Measurements from ENCODE around the gene ZNF597.

ZNF597 gene

DNA sequence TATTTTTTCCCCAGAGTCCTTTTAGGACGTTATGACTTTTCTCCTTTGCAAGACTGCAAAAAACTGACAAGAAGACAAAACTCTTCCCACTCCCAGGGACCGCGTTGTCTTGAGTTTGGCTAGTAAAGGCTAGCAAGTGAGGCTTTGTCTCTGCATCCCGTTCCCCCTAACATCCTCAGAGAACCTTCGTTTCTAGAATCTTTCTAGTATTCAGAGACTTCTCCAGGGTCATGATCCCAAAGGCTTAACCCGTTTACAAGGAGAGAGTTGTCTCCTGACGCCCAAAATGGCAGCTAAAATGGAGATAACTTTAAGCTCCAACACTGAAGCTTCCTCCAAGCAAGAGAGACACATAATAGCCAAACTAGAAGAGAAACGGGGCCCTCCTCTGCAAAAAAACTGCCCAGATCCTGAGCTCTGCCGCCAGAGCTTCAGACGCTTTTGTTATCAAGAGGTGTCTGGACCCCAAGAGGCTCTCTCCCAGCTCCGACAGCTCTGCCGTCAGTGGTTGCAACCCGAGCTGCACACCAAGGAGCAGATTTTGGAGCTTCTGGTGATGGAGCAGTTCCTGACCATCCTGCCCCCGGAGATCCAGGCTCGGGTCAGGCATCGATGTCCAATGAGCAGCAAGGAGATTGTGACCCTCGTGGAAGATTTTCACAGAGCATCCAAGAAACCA is 41.4 kb downstream of the ZNF597 start:
- Histone ChIP-seq H3K9ac (ENCODE audit: insufficient read length) (peak overlapping the region; percentile 79), H3K9me3 (ENCODE audit: low read depth, low read length) (peaks cover 7% of the 10 kb centered on the region), H3K36me3 (ENCODE audit: insufficient read depth, low read length) (peaks cover 62% of the 10 kb centered on the region), H3K4me3 (peak overlapping the region; percentile 96), H3K27ac (no peak overlapping the region; the same call in 1 of the 2 replicates)
- TF ChIP-seq EZH2 (IDR thresholded peaks at IDR 0.05) = no peak
- no peak for TF ChIP-seq POLR2AphosphoS5 (IDR thresholded peaks at IDR 0.05; ENCODE audit: borderline replicate concordance, low read depth, low read length)
- no peak for TF ChIP-seq FOXP2 (optimal IDR thresholded peaks at IDR 0.05; ENCODE audit: control extremely low read depth, extremely low read length, insufficient read depth)
- no peak for DNase-seq (ENCODE audit: low read depth, low spot score)

DNA sequence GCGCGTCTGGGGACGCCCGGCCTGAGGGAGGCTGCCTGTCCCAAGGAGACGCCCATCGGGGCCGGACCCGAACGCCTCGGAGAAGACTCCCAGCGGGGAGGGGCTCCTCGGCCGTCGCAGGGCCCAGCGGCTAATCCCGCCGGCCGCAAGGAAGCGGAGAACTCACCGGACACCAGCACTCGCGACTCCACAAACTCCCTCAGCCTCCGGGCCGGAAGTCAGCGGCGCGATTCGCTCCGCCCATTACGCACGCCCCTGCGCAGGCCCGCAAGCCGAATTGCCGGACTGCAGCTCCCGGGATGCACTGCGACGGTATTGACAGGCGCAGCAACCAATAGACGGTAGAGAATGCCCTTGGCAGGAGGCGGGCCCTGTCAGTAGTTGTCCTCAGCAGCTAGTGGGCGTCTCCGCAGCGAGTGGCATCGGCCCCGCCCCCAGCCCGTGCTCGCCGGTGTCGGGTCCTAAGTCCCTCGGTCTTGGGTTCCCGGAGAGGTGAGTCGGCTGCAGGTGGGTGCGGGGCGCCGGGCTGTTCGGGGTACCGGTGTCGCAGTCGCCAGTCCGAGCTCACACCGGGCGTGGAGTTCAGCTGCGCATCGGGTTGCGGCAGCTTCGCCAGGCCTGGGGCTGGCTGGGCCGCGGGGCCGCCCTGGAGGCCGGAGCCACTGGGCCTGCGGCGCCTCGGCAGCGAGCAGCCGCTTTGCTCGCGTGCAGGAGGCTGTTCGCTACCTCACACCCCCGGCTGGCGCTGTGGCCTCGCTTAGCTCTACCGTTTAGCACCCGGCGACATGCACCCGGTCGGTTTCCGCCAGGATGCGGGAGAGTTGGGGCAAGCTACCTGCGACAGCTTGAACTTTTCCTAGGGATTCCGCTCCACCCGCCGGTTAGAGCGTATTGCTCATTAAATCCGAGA is 42.3 kb downstream of the ZNF597 start, which contains the start of the genes ZNF174 and ZSCAN32:
ZNF174 (plus strand) TSS at position 437 of the 910 bp plus-strand sequence. CDS start 790 bp downstream, outside the sequence.
ZSCAN32 (minus strand) TSS at position 226 of the 910 bp plus-strand sequence. CDS start 3,447 bp downstream, outside the sequence.
- peak within 1 kb of the TSS; percentile 96 for H3K4me3 ChIP-seq
- peak within 1 kb of the TSS; percentile 95 for H3K9ac ChIP-seq (ENCODE audit: insufficient read length)
- H3K36me3 ChIP-seq (ENCODE audit: insufficient read depth, low read length) = peaks cover 62% of the 10 kb centered on the region
- H3K9me3 ChIP-seq (ENCODE audit: low read depth, low read length) = peaks cover 3% of the 10 kb centered on the region
- peak; percentile 96 for DNase-seq (ENCODE audit: low read depth, low spot score)
- H3K27ac ChIP-seq = no peak within 1 kb of the TSS; the same call in 1 of the 2 replicates
- TF ChIP-seq EZH2 (IDR thresholded peaks at IDR 0.05) = no peak
- peak; percentile 13 for TF ChIP-seq FOXP2 (optimal IDR thresholded peaks at IDR 0.05; ENCODE audit: control extremely low read depth, extremely low read length, insufficient read depth)
- TF ChIP-seq POLR2AphosphoS5 (IDR thresholded peaks at IDR 0.05; ENCODE audit: borderline replicate concordance, low read depth, low read length) = peak; percentile 90

DNA sequence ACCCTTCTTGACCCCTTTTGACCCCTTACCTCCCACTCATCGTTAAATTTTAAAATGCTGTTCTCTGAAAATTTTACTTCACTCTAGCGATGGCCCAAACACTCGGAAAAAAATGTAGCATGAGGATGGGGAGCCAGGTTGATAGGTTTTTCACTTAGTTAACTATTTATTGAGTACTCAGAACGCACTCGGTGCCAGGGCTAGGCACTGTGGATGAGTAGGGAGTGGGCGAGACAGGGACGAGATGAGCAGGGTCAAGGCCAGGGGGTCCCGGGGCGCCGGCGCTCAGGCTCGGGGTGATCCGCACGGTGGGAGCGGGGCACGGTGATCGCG is 42.9 kb downstream of the ZNF597 start:
- Histone ChIP-seq H3K9ac (ENCODE audit: insufficient read length) (peak overlapping the region; percentile 95), H3K4me3 (peak overlapping the region; percentile 96), H3K36me3 (ENCODE audit: insufficient read depth, low read length) (peaks cover 62% of the 10 kb centered on the region), H3K27ac (no peak overlapping the region), H3K9me3 (ENCODE audit: low read depth, low read length) (peaks cover 3% of the 10 kb centered on the region)
- TF ChIP-seq FOXP2 (optimal IDR thresholded peaks at IDR 0.05; ENCODE audit: control extremely low read depth, extremely low read length, insufficient read depth) (no peak), POLR2AphosphoS5 (IDR thresholded peaks at IDR 0.05; ENCODE audit: borderline replicate concordance, low read depth, low read length) (no peak), EZH2 (IDR thresholded peaks at IDR 0.05) (no peak)
- no peak for DNase-seq (ENCODE audit: low read depth, low spot score)

GRCh38 chr16:3389663-3390338 is 53.5 kb downstream of the ZNF597 start:
- peaks cover under 1% of the 10 kb centered on the region; the same call in 1 of the 2 replicates for H3K9me3 ChIP-seq (ENCODE audit: low read depth, low read length)
- no peak for DNase-seq (ENCODE audit: low read depth, low spot score)
- peaks cover 83% of the 10 kb centered on the region for H3K36me3 ChIP-seq (ENCODE audit: insufficient read depth, low read length)
- TF ChIP-seq FOXP2 (optimal IDR thresholded peaks at IDR 0.05; ENCODE audit: control extremely low read depth, extremely low read length, insufficient read depth) = no peak
- TF ChIP-seq EZH2 (IDR thresholded peaks at IDR 0.05) = no peak
- TF ChIP-seq POLR2AphosphoS5 (IDR thresholded peaks at IDR 0.05; ENCODE audit: borderline replicate concordance, low read depth, low read length) = no peak
- no peak overlapping the region for H3K4me3 ChIP-seq
- no peak overlapping the region for H3K9ac ChIP-seq (ENCODE audit: insufficient read length)
- no peak overlapping the region for H3K27ac ChIP-seq

DNA sequence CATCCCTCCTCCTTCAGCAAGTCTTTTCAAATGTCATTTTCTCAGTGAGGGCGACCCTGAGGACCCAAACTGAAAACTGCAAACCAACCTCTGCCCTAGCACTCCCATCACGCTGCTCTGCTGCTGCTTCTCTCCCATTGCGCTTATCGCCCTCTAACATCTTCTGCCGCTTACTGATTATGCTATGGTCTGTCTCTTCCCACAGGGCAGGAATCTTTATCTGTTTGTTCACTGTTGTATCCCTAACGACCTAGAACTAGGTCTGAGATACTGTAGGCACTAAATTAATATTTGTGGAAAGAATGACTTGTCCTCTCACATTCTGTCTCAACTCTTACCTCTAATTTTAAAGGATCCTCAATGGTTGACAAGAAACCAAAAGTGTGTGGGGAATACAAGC is 55.0 kb downstream of the ZNF597 start:
- TF ChIP-seq EZH2 (IDR thresholded peaks at IDR 0.05) (no peak), FOXP2 (optimal IDR thresholded peaks at IDR 0.05; ENCODE audit: control extremely low read depth, extremely low read length, insufficient read depth) (no peak), POLR2AphosphoS5 (IDR thresholded peaks at IDR 0.05; ENCODE audit: borderline replicate concordance, low read depth, low read length) (no peak)
- H3K4me3 ChIP-seq = no peak overlapping the region
- peaks cover 15% of the 10 kb centered on the region for H3K9me3 ChIP-seq (ENCODE audit: low read depth, low read length)
- H3K27ac ChIP-seq = no peak overlapping the region
- peaks cover 83% of the 10 kb centered on the region for H3K36me3 ChIP-seq (ENCODE audit: insufficient read depth, low read length)
- H3K9ac ChIP-seq (ENCODE audit: insufficient read length) = no peak overlapping the region
- DNase-seq (ENCODE audit: low read depth, low spot score) = no peak

- H3K4me3 ChIP-seq = no peak overlapping the region
- H3K36me3 ChIP-seq (ENCODE audit: insufficient read depth, low read length) = peaks cover 46% of the 10 kb centered on the region
- H3K27ac ChIP-seq = no peak overlapping the region
- TF ChIP-seq EZH2 (IDR thresholded peaks at IDR 0.05) (no peak), FOXP2 (optimal IDR thresholded peaks at IDR 0.05; ENCODE audit: control extremely low read depth, extremely low read length, insufficient read depth) (no peak), POLR2AphosphoS5 (IDR thresholded peaks at IDR 0.05; ENCODE audit: borderline replicate concordance, low read depth, low read length) (no peak)
- peaks cover 27% of the 10 kb centered on the region for H3K9me3 ChIP-seq (ENCODE audit: low read depth, low read length)
- H3K9ac ChIP-seq (ENCODE audit: insufficient read length) = no peak overlapping the region
- DNase-seq (ENCODE audit: low read depth, low spot score) = no peak
Observed at GRCh38 chr16:3383045-3383448, 60.3 kb downstream of the ZNF597 start.
